GM10847 (cell line): ENCODE results near the gene USP17L15.
"Not testable (repeated sequence)": the region's sequence is repeated elsewhere in the genome, so short reads cannot be mapped to it uniquely, and the experiment has no call there.

Experiments
- POLR2A ChIP-seq: IDR thresholded peaks from 2 replicates; pipeline ENCODE4 v1.6.1; 2011; ENCODE audit not compliant: insufficient read length; ENCODE audit errors: extremely low read depth

Gene USP17L15, protein sequence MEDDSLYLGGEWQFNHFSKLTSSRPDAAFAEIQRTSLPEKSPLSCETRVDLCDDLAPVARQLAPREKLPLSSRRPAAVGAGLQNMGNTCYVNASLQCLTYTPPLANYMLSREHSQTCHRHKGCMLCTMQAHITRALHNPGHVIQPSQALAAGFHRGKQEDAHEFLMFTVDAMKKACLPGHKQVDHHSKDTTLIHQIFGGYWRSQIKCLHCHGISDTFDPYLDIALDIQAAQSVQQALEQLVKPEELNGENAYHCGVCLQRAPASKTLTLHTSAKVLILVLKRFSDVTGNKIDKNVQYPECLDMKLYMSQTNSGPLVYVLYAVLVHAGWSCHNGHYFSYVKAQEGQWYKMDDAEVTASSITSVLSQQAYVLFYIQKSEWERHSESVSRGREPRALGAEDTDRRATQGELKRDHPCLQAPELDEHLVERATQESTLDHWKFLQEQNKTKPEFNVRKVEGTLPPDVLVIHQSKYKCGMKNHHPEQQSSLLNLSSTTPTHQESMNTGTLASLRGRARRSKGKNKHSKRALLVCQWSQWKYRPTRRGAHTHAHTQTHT

GRCh38 chr4:9234085-9234484 lies at the start of gene USP17L15:
Gene USP17L15 (plus strand): TSS chr4:9234385. CDS start chr4:9234385, 0 bp downstream.
- not testable (repeated sequence) for TF ChIP-seq POLR2A

- TF ChIP-seq POLR2A, result not testable (repeated sequence)
Observed at GRCh38 chr4:9210357-9210756, 23.8 kb upstream of the USP17L15 start, which contains the start of gene USP17L10. Gene USP17L10 (plus strand): TSS chr4:9210657. CDS start chr4:9210657, 0 bp downstream.

- not testable (repeated sequence) for TF ChIP-seq POLR2A
Observed at GRCh38 chr4:9215105-9215504, 19.1 kb upstream of the USP17L15 start, which contains the start of gene USP17L11. Gene USP17L11 (plus strand): TSS chr4:9215405. CDS start chr4:9215405, 0 bp downstream.

- not testable (repeated sequence) for TF ChIP-seq POLR2A
Observed at GRCh38 chr4:9219852-9220251, 14.3 kb upstream of the USP17L15 start, which contains the start of gene USP17L12. Gene USP17L12 (plus strand): TSS chr4:9220152. CDS start chr4:9220152, 0 bp downstream.

DNA sequence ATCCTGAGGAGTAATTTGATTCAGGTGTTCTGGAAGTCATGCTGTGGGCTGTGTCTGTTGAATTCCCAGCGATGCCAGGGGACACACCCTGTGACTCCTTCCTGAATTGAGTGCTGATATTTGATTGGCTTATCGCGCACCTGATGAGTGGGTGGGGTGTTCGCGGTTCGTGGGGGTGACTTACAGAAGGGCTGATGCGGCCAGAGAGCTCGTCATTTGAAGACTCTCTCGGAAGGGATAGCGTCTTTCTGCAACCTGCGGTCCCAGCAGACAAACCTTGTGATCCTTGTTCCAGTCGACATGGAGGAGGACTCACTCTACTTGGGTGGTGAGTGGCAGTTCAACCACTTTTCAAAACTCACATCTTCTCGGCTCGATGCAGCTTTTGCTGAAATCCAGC lies 9.6 kb upstream of the USP17L15 start, which contains the start of gene USP17L13:
USP17L13 (plus strand) TSS at position 301 of the 400 bp plus-strand sequence; CDS start at position 301, 0 bp downstream.
- not testable (repeated sequence) for TF ChIP-seq POLR2A

DNA sequence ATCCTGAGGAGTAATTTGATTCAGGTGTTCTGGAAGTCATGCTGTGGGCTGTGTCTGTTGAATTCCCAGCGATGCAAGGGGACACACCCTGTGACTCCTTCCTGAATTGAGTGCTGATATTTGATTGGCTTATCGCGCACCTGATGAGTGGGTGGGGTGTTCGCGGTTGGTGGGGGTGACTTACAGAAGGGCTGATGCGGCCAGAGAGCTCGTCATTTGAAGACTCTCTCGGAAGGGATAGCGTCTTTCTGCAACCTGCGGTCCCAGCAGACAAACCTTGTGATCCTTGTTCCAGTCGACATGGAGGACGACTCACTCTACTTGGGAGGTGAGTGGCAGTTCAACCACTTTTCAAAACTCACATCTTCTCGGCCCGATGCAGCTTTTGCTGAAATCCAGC lies 9.4 kb downstream of the USP17L15 start, which contains the start of gene USP17L17:
USP17L17 (plus strand) TSS at position 301 of the 400 bp plus-strand sequence; CDS start at position 301, 0 bp downstream.
- not testable (repeated sequence) for TF ChIP-seq POLR2A

DNA sequence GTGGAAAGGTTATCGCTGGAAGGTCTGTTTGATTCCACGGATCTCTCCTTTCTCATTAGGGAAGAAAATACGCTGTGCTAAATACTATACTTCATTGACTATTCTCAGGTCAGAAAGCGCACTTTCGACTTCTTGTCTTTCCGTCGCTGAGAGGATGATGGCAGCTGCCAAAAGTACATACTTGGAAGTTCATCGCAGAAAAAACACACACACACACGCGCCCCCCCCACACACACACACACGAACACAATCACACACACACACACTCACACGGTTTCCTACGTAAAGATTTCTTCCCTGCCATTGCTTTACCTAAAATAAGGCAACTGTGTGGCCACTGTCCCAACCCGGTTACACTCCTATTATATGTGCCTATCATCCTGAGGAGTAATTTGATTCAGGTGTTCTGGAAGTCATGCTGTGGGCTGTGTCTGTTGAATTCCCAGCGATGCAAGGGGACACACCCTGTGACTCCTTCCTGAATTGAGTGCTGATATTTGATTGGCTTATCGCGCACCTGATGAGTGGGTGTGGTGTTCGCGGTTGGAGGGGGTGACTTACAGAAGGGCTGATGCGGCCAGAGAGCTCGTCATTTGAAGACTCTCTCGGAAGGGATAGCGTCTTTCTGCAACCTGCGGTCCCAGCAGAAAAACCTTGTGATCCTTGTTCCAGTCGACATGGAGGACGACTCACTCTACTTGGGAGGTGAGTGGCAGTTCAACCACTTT lies 13.9 kb downstream of the USP17L15 start, which contains the start of gene USP17L18:
USP17L18 (plus strand) TSS at position 678 of the 728 bp plus-strand sequence; CDS start at position 678, 0 bp downstream.
- TF ChIP-seq POLR2A, result not testable (repeated sequence)

GRCh38 chr4:9253078-9253477 lies 18.9 kb downstream of the USP17L15 start, which contains the start of gene USP17L19:
Gene USP17L19 (plus strand): TSS chr4:9253378. CDS start chr4:9253378, 0 bp downstream.
- not testable (repeated sequence) for TF ChIP-seq POLR2A

- TF ChIP-seq POLR2A, result not testable (repeated sequence)
Observed at GRCh38 chr4:9257824-9258223, 23.6 kb downstream of the USP17L15 start, which contains the start of gene USP17L20. Gene USP17L20 (plus strand): TSS chr4:9258124. CDS start chr4:9258124, 0 bp downstream.

DNA sequence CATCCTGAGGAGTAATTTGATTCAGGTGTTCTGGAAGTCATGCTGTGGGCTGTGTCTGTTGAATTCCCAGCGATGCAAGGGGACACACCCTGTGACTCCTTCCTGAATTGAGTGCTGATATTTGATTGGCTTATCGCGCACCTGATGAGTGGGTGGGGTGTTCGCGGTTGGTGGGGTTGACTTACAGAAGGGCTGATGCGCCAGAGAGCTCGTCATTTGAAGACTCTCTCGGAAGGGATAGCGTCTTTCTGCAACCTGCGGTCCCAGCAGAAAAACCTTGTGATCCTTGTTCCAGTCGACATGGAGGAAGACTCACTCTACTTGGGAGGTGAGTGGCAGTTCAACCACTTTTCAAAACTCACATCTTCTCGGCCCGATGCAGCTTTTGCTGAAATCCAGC lies 28.4 kb downstream of the USP17L15 start, which contains the start of gene USP17L21:
USP17L21 (plus strand) TSS at position 301 of the 400 bp plus-strand sequence; CDS start at position 301, 0 bp downstream.
- not testable (repeated sequence) for TF ChIP-seq POLR2A

DNA sequence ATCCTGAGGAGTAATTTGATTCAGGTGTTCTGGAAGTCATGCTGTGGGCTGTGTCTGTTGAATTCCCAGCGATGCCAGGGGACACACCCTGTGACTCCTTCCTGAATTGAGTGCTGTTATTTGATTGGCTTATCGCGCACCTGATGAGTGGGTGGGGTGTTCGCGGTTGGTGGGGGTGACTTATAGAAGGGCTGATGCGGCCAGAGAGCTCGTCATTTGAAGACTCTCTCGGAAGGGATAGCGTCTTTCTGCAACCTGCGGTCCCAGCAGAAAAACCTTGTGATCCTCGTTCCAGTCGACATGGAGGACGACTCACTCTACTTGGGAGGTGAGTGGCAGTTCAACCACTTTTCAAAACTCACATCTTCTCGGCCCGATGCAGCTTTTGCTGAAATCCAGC lies 33.1 kb downstream of the USP17L15 start, which contains the start of gene USP17L22:
USP17L22 (plus strand) TSS at position 301 of the 400 bp plus-strand sequence; CDS start at position 301, 0 bp downstream.
- not testable (repeated sequence) for TF ChIP-seq POLR2A
